MM.1S (cell line): ENCODE results near the gene NFKB1.

Source experiments
- DNase-seq: peaks from one replicate; pipeline ENCODE4 v3.0.0-alpha.2; 2015
- H2AFZ ChIP-seq: fragments of 300-600 bp; sonication (generic); 2 replicates; pipeline ENCODE4 v1.6.0; 2016; ENCODE audit warnings: antibody characterized with exemption, low read length
- H3F3A ChIP-seq: fragments of 300-600 bp; sonication (generic); 2 replicates; pipeline ENCODE4 v1.6.1; 2016; ENCODE audit warnings: mild to moderate bottlenecking, antibody characterized with exemption, low read length, moderate library complexity, mixed read lengths; ENCODE audit not compliant: insufficient read depth
- H3K27ac ChIP-seq: fragments of 300-600 bp; sonication (generic); 2 replicates; pipeline ENCODE4 v1.5.1; 2016; ENCODE audit warnings: mild to moderate bottlenecking, low read length
- H3K27me3 ChIP-seq: fragments of 300-600 bp; sonication (generic); replicated peaks from 2 replicates; pipeline ENCODE4 v1.6.0; 2016; ENCODE audit warnings: low read length; ENCODE audit not compliant: insufficient read depth
- H3K36me3 ChIP-seq: fragments of 300-600 bp; sonication (generic); replicated peaks from 2 replicates; pipeline ENCODE4 v1.6.1; 2016; ENCODE audit warnings: mild to moderate bottlenecking, low read length, mixed read lengths; ENCODE audit not compliant: insufficient read depth
- H3K4me1 ChIP-seq: fragments of 300-600 bp; sonication (generic); 2 replicates; pipeline ENCODE4 v1.6.1; 2016; ENCODE audit warnings: low read length, mixed read lengths
- H3K4me2 ChIP-seq: fragments of 300-600 bp; sonication (generic); 2 replicates; pipeline ENCODE4 v1.6.0; 2016; ENCODE audit warnings: low read depth, low read length
- H3K4me3 ChIP-seq: fragments of 300-600 bp; sonication (generic); 2 replicates; pipeline ENCODE4 v1.5.1; 2016; ENCODE audit warnings: low read length, mixed read lengths
- H3K79me2 ChIP-seq: fragments of 300-600 bp; sonication (generic); 2 replicates; pipeline ENCODE4 v1.6.1; 2016; ENCODE audit warnings: mixed run types, low read length, mixed read lengths
- H3K9ac ChIP-seq: fragments of 300-600 bp; sonication (generic); 2 replicates; pipeline ENCODE4 v1.6.1; 2016; ENCODE audit warnings: low read length, mixed read lengths
- H3K9me2 ChIP-seq: fragments of 300-600 bp; sonication (generic); replicated peaks from 2 replicates; pipeline ENCODE4 v1.6.1; 2016; ENCODE audit warnings: mild to moderate bottlenecking, low read length, mixed read lengths; ENCODE audit not compliant: insufficient read depth
- H3K9me3 ChIP-seq: fragments of 300-600 bp; sonication (generic); replicated peaks from 2 replicates; pipeline ENCODE4 v1.6.1; 2016; ENCODE audit warnings: mild to moderate bottlenecking, low read length, mixed read lengths; ENCODE audit not compliant: insufficient read depth
- H4K20me1 ChIP-seq: fragments of 300-600 bp; sonication (generic); 2 replicates; pipeline ENCODE4 v1.6.1; 2016; ENCODE audit warnings: mild to moderate bottlenecking, low read length, moderate library complexity, mixed read lengths; ENCODE audit not compliant: insufficient read depth
- CTCF ChIP-seq: fragments of 300-600 bp; sonication (generic); IDR thresholded peaks from 2 replicates; pipeline ENCODE4 v1.5.1; 2016; ENCODE audit warnings: antibody characterized with exemption, low read length, mixed read lengths
- EZH2 ChIP-seq: fragments of 300-600 bp; sonication (generic); optimal IDR thresholded peaks from 2 replicates; pipeline ENCODE3; 2017; ENCODE audit warnings: low read depth, mild to moderate bottlenecking, antibody characterized with exemption, low read length, mixed read lengths
- EZH2phosphoT487 ChIP-seq: fragments of 300-600 bp; sonication (generic); IDR thresholded peaks from 2 replicates; pipeline ENCODE4 v1.6.1; 2018; ENCODE audit warnings: antibody characterized with exemption, low read length

The NFKB1 gene

GRCh38 chr4:102466298-102466697, 34.9 kb upstream of the NFKB1 start:
- Histone ChIP-seq H3K4me3 (no peak overlapping the region), H3F3A (no peaks in the 10 kb centered on the region), H3K9me2 (no peaks in the 10 kb centered on the region), H3K27me3 (no peaks in the 10 kb centered on the region), H3K79me2 (no peaks in the 10 kb centered on the region), H3K4me1 (peaks cover 7% of the 10 kb centered on the region; the same call in 1 of the 2 replicates), H3K27ac (no peak overlapping the region), H4K20me1 (no peaks in the 10 kb centered on the region), H3K4me2 (no peak overlapping the region), H3K36me3 (no peaks in the 10 kb centered on the region), H3K9ac (no peak overlapping the region), H2AFZ (no peak overlapping the region), H3K9me3 (no peaks in the 10 kb centered on the region)
- DNase-seq: no peak
- TF ChIP-seq CTCF (no peak), EZH2phosphoT487 (no peak), EZH2 (no peak)

GRCh38 chr4:102469806-102470205, 31.4 kb upstream of the NFKB1 start:
- no peak for DNase-seq
- Histone ChIP-seq H3F3A (no peaks in the 10 kb centered on the region), H3K79me2 (no peaks in the 10 kb centered on the region), H3K36me3 (no peaks in the 10 kb centered on the region), H4K20me1 (no peaks in the 10 kb centered on the region), H3K9me3 (no peaks in the 10 kb centered on the region), H2AFZ (no peak overlapping the region), H3K27me3 (no peaks in the 10 kb centered on the region), H3K9me2 (no peaks in the 10 kb centered on the region), H3K27ac (no peak overlapping the region), H3K4me2 (no peak overlapping the region), H3K9ac (no peak overlapping the region), H3K4me3 (no peak overlapping the region), H3K4me1 (peaks cover 7% of the 10 kb centered on the region; the same call in 1 of the 2 replicates)
- TF ChIP-seq EZH2: no peak
- TF ChIP-seq CTCF: no peak
- TF ChIP-seq EZH2phosphoT487: no peak

GRCh38 chr4:102472441-102473013, 28.6 kb upstream of the NFKB1 start:
- H3K9me3 ChIP-seq: no peaks in the 10 kb centered on the region
- H3F3A ChIP-seq: no peaks in the 10 kb centered on the region
- no peak for DNase-seq
- H3K9ac ChIP-seq: no peak overlapping the region
- H2AFZ ChIP-seq: no peak overlapping the region
- no peaks in the 10 kb centered on the region for H3K79me2 ChIP-seq
- no peaks in the 10 kb centered on the region for H3K4me1 ChIP-seq
- no peaks in the 10 kb centered on the region for H3K36me3 ChIP-seq
- no peaks in the 10 kb centered on the region for H3K9me2 ChIP-seq
- no peaks in the 10 kb centered on the region for H3K27me3 ChIP-seq
- TF ChIP-seq EZH2phosphoT487 (no peak), EZH2 (no peak), CTCF (no peak)
- no peaks in the 10 kb centered on the region for H4K20me1 ChIP-seq
- H3K4me2 ChIP-seq: no peak overlapping the region
- no peak overlapping the region for H3K27ac ChIP-seq
- H3K4me3 ChIP-seq: no peak overlapping the region
